ENCODE data around the gene NR5A1. TPM values are rescaled to one million over a fixed set of nuclear protein-coding genes. Genes with fewer than 3 reads are reported as not detected.

NR5A1 gene
- total and polyA plus RNA-seq, 10 of the 15 experiments (the other 5 are each of a cell fraction or from before 2014, with no cell fraction given), result 0.06 to 0.24 (median 0.08) TPM; not detected in 5

GRCh38 chr9:124438091-124438490 lies 69.1 kb downstream of the NR5A1 start (continued):
- TF ChIP-seq ZNF592 (IDR thresholded peaks at IDR 0.05) (no peak), ZNF384 (IDR thresholded peaks at IDR 0.05; ENCODE audit: borderline replicate concordance, low read depth, low read length) (no peak), TCF3 (IDR thresholded peaks at IDR 0.05; ENCODE audit: borderline replicate concordance, insufficient read depth, low read depth, low read length) (no peak), TBL1XR1 (IDR thresholded peaks at IDR 0.05; ENCODE audit: low read depth, low read length) (no peak), GATAD2B (conservative IDR thresholded peaks at IDR 0.05; ENCODE audit: low read depth) (no peak), E4F1 (IDR thresholded peaks at IDR 0.05; ENCODE audit: borderline replicate concordance, partially characterized antibody) (no peak), FOXK2 (IDR thresholded peaks at IDR 0.05) (no peak), FOS (IDR thresholded peaks at IDR 0.05; ENCODE audit: borderline replicate concordance, extremely low read depth, insufficient read length) (no peak), RAD51 (IDR thresholded peaks at IDR 0.05) (no peak), ZBTB40 (IDR thresholded peaks at IDR 0.05; ENCODE audit: borderline replicate concordance) (no peak)
